ENCODE data around the gene HSPG2.

Gene HSPG2

DNA sequence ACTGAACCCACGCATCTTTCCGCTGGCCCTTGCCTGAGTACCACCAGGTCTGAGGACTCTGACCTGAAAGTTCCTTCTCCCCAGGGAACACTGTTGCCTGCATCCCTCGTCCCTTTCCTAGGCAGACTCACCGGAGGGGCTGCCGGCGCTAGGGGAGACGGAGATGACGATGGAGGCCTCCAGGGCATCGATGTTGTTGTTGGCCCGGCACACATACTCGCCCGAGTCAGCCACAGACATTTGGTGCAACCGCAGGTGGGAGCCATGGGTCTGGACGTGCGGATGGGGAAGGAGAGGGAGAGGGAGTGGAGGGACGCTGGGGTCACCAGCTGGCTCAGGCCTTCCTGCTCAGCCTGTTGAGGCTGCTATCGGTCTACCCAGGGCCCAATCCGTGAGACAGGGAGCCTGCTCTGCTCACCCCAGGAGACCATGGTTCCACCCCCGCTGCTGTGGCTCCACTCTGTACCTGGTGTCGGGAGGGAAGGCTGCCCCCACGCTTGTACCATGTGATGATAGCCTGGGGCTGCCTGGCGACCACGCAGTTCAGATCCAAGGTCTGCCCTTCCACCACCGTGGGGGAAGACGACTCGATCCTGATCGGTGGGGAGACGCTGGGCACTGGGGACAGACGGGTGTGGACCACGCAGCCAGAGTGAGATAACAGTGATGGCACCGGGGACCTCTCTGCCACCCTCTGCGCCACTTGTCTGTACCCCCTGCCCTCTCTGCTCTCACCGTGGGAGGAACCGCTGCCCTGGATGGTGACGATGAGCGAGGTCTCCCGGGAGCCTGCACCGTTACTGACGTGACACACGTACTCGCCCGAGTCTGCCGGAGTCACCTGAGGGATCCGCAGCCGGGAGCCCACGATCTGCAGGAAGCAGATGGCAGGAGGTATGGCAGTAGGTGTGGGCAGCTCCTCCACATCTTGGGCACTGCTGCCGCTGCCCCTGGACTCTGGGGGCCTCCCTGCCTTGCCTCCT, 89.6 kb downstream of the HSPG2 start:
- no peaks in the 10 kb centered on the region for H3K79me1 ChIP-seq (ENCODE audit: low read length)
- H2BK15ac ChIP-seq (replicated peaks; ENCODE audit: low read depth) = no peak overlapping the region
- no peak overlapping the region for H3K23ac ChIP-seq (ENCODE audit: low read length)
- peaks cover 9% of the 10 kb centered on the region for H3K36me3 ChIP-seq (ENCODE audit: control insufficient read depth, insufficient read depth, low read length)
- no peak overlapping the region for H2BK120ac ChIP-seq (ENCODE audit: low read depth, low read length)
- no peak overlapping the region for H2BK5ac ChIP-seq (ENCODE audit: low read length)
- no peak overlapping the region for H3K4ac ChIP-seq (ENCODE audit: low read depth, low read length)
- H2AK5ac ChIP-seq (ENCODE audit: low read length) = no peak overlapping the region
- no peak overlapping the region for H3K27ac ChIP-seq (ENCODE audit: low read depth, low read length)
- no peaks in the 10 kb centered on the region for H3K79me2 ChIP-seq (ENCODE audit: control insufficient read depth, insufficient read depth, low read length)
- H3K4me2 ChIP-seq (ENCODE audit: low read length) = no peak overlapping the region
- H4K8ac ChIP-seq (ENCODE audit: low read depth, low read length) = no peak overlapping the region
- H3K9ac ChIP-seq (ENCODE audit: low read length) = no peak overlapping the region
- no peak overlapping the region for H3K56ac ChIP-seq (ENCODE audit: low read length)
- H3K27me3 ChIP-seq (ENCODE audit: insufficient read depth, low read length, poor library complexity) = no peaks in the 10 kb centered on the region
- WGBS (ENCODE audit: extremely low coverage, insufficient coverage, low lambda C conversion rate) = no CpG with 5 or more reads among the region's 47 CpGs
- no peak for DNase-seq
- H4K5ac ChIP-seq (ENCODE audit: low read length) = no peak overlapping the region
- no peak overlapping the region for H3K4me3 ChIP-seq (ENCODE audit: low read length)
- H3K4me1 ChIP-seq (ENCODE audit: control insufficient read depth, low read depth, low read length) = no peaks in the 10 kb centered on the region
- no peak overlapping the region for H3K18ac ChIP-seq (ENCODE audit: low read length)

DNA sequence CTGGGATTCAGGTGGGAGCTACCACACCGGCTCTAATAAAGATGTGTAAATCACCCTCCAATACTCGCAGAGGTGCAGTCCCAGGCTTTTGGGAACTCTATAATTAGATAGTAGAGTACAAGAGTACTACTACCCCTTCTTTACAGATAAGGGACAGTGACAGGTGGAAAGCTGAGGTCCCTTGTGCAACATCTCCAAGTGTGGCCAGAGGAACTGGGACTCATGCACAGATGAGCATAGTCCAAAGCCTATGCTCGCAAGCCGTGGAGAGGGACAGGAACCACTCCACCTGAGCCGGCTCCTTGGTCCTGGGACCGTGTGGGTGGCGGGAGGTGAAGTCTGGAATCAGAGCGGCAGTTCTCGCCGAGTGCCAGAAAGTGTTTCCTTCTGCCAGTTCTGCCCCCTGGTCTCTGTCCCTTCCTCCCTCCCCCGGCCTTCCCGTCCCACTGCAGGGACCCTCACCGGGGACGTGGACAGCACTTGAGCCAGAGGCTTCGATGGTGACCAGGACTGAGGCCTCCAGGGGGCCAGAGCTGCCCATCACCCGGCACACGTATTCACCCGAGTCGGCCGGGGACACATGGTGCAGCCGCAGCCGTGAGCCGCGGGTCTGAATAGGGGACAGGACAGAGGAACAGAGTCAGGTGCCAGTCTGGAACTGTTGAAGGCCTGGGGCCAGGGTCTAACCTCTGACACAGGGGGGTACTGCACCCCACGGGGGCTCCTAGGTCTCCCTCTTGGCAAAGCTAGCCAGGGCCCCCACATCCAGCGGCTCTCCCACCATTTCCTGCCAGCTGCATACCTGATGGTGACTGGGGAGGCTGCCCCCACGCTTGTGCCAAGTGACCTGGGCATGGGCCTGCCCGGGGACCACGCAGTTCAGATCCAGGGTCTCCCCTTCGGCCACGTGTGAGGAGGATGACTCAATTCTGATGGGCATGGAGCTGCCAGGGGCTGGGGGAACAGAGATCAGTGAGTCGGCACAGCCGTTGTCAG, 91.2 kb downstream of the HSPG2 start:
- H3K4me1 ChIP-seq (ENCODE audit: control insufficient read depth, low read depth, low read length) = no peaks in the 10 kb centered on the region
- H3K4ac ChIP-seq (ENCODE audit: low read depth, low read length) = no peak overlapping the region
- no peak overlapping the region for H3K18ac ChIP-seq (ENCODE audit: low read length)
- H3K79me2 ChIP-seq (ENCODE audit: control insufficient read depth, insufficient read depth, low read length) = no peaks in the 10 kb centered on the region
- no peak overlapping the region for H3K56ac ChIP-seq (ENCODE audit: low read length)
- no peak overlapping the region for H2AK5ac ChIP-seq (ENCODE audit: low read length)
- no peak overlapping the region for H3K23ac ChIP-seq (ENCODE audit: low read length)
- no peaks in the 10 kb centered on the region for H3K27me3 ChIP-seq (ENCODE audit: insufficient read depth, low read length, poor library complexity)
- no peaks in the 10 kb centered on the region for H3K79me1 ChIP-seq (ENCODE audit: low read length)
- no peak for DNase-seq
- no peak overlapping the region for H3K4me2 ChIP-seq (ENCODE audit: low read length)
- no peak overlapping the region for H2BK5ac ChIP-seq (ENCODE audit: low read length)
- H2BK15ac ChIP-seq (replicated peaks; ENCODE audit: low read depth) = no peak overlapping the region
- no peak overlapping the region for H2BK120ac ChIP-seq (ENCODE audit: low read depth, low read length)
- H3K27ac ChIP-seq (ENCODE audit: low read depth, low read length) = no peak overlapping the region
- H4K8ac ChIP-seq (ENCODE audit: low read depth, low read length) = no peak overlapping the region
- H3K4me3 ChIP-seq (ENCODE audit: low read length) = no peak overlapping the region
- H3K9ac ChIP-seq (ENCODE audit: low read length) = no peak overlapping the region
- peaks cover 7% of the 10 kb centered on the region for H3K36me3 ChIP-seq (ENCODE audit: control insufficient read depth, insufficient read depth, low read length)
- WGBS (ENCODE audit: extremely low coverage, insufficient coverage, low lambda C conversion rate) = no CpG with 5 or more reads among the region's 33 CpGs
- no peak overlapping the region for H4K5ac ChIP-seq (ENCODE audit: low read length)

DNA sequence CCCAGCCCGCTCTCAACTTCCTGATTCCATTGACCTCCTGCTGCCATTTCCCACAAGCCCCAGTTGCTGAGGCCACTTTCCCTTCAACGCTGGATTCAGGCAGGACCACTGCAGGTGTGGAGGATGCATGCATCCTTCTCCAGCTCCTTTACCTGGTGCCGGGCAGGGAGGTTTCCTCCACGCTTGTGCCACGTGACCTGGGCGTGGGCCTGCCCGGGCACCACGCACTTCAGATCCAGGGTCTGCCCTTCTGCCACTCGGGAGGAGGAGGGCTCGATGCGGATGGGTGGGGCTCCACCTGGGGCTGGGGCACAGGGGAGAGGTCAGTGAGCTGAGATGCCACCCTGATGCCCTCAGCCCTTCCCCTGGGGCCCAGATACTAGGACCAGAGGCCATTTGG, 93.1 kb downstream of the HSPG2 start:
- no peak overlapping the region for H2AK5ac ChIP-seq (ENCODE audit: low read length)

DNA sequence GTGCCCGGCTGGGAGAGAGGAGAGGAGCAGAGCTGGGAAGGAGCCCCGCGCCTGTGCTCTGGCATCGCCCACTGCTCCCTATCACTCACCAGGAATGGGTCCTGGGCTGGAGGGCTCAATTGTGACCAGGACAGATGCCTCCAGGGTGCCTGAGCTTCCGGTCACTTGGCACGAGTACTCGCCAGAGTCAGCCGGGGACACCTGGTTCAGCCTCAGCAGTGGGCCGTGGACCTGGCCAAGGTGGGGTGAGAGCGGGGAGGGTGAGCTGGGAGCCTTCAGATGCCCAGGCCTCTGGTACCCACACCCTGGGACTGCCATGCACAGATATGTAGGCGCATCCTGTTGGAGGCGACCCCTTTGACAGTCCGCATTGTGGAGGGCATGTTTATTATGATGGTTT, 93.9 kb downstream of the HSPG2 start:
- Histone ChIP-seq H3K79me1 (ENCODE audit: low read length) (no peaks in the 10 kb centered on the region), H2AK5ac (ENCODE audit: low read length) (no peak overlapping the region), H3K18ac (ENCODE audit: low read length) (no peak overlapping the region), H3K4me3 (ENCODE audit: low read length) (no peak overlapping the region), H4K5ac (ENCODE audit: low read length) (no peak overlapping the region), H2BK5ac (ENCODE audit: low read length) (no peak overlapping the region), H2BK120ac (ENCODE audit: low read depth, low read length) (no peak overlapping the region), H3K4me2 (ENCODE audit: low read length) (no peak overlapping the region), H3K36me3 (ENCODE audit: control insufficient read depth, insufficient read depth, low read length) (peaks cover 7% of the 10 kb centered on the region), H3K4me1 (ENCODE audit: control insufficient read depth, low read depth, low read length) (no peaks in the 10 kb centered on the region), H3K9ac (ENCODE audit: low read length) (no peak overlapping the region), H3K4ac (ENCODE audit: low read depth, low read length) (no peak overlapping the region), H3K56ac (ENCODE audit: low read length) (no peak overlapping the region), H3K27ac (ENCODE audit: low read depth, low read length) (no peak overlapping the region), H3K23ac (ENCODE audit: low read length) (no peak overlapping the region), H2BK15ac (replicated peaks; ENCODE audit: low read depth) (no peak overlapping the region), H4K8ac (ENCODE audit: low read depth, low read length) (no peak overlapping the region), H3K79me2 (ENCODE audit: control insufficient read depth, insufficient read depth, low read length) (no peaks in the 10 kb centered on the region), H3K27me3 (ENCODE audit: insufficient read depth, low read length, poor library complexity) (no peaks in the 10 kb centered on the region)
- DNase-seq = no peak
- no CpG with 5 or more reads among the region's 13 CpGs for WGBS (ENCODE audit: extremely low coverage, insufficient coverage, low lambda C conversion rate)

More for the DNA sequence above, 93.1 kb downstream of the HSPG2 start:
- H3K27me3 ChIP-seq (ENCODE audit: insufficient read depth, low read length, poor library complexity) = no peaks in the 10 kb centered on the region
- H3K36me3 ChIP-seq (ENCODE audit: control insufficient read depth, insufficient read depth, low read length) = peaks cover 7% of the 10 kb centered on the region
- H3K4me3 ChIP-seq (ENCODE audit: low read length) = no peak overlapping the region
- no peak overlapping the region for H3K27ac ChIP-seq (ENCODE audit: low read depth, low read length)
- no peak overlapping the region for H3K4ac ChIP-seq (ENCODE audit: low read depth, low read length)
- WGBS (ENCODE audit: extremely low coverage, insufficient coverage, low lambda C conversion rate) = no CpG with 5 or more reads among the region's 11 CpGs
- H2BK120ac ChIP-seq (ENCODE audit: low read depth, low read length) = no peak overlapping the region
- H3K4me2 ChIP-seq (ENCODE audit: low read length) = no peak overlapping the region
- no peak overlapping the region for H3K23ac ChIP-seq (ENCODE audit: low read length)
- no peak overlapping the region for H2BK15ac ChIP-seq (replicated peaks; ENCODE audit: low read depth)
- H2BK5ac ChIP-seq (ENCODE audit: low read length) = no peak overlapping the region
- no peaks in the 10 kb centered on the region for H3K79me2 ChIP-seq (ENCODE audit: control insufficient read depth, insufficient read depth, low read length)
- no peak overlapping the region for H4K5ac ChIP-seq (ENCODE audit: low read length)
- no peak for DNase-seq
- H3K56ac ChIP-seq (ENCODE audit: low read length) = no peak overlapping the region
- H3K9ac ChIP-seq (ENCODE audit: low read length) = no peak overlapping the region
- H4K8ac ChIP-seq (ENCODE audit: low read depth, low read length) = no peak overlapping the region
- H3K4me1 ChIP-seq (ENCODE audit: control insufficient read depth, low read depth, low read length) = no peaks in the 10 kb centered on the region
- H3K18ac ChIP-seq (ENCODE audit: low read length) = no peak overlapping the region
- no peaks in the 10 kb centered on the region for H3K79me1 ChIP-seq (ENCODE audit: low read length)

DNA sequence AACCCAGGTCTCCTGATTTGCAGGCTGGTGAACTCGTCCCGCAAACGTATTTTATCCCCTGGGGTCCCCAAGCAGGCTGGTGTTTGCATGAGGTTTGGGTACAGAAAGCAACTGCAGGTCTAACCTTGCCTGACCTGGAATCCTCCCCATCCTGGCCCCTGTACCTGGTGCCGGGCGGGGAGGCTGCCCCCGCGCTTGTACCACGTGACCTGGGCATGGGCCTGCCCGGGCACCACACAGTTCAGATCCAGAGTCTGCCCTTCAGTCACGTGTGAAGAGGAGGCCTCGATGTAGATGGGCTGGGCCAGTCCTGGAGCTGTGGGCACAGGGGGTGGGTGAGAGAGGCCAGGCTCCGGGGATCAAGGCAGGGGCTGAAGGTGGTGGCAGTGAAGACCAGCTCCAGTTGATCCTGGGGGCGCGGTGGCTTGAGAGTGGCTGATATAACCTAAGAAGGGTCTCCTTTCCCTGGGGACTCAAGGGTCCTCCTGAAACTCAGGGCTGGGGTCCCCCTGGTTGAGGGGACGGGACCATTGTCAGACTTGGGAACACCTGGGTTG, 94.4 kb downstream of the HSPG2 start:
- H3K4me2 ChIP-seq (ENCODE audit: low read length) = no peak overlapping the region
- H3K4me3 ChIP-seq (ENCODE audit: low read length) = no peak overlapping the region
- peaks cover 7% of the 10 kb centered on the region for H3K36me3 ChIP-seq (ENCODE audit: control insufficient read depth, insufficient read depth, low read length)

More for the DNA sequence above, 94.4 kb downstream of the HSPG2 start:
- Histone ChIP-seq H3K79me1 (ENCODE audit: low read length) (no peaks in the 10 kb centered on the region), H4K5ac (ENCODE audit: low read length) (no peak overlapping the region), H3K4ac (ENCODE audit: low read depth, low read length) (no peak overlapping the region), H3K4me1 (ENCODE audit: control insufficient read depth, low read depth, low read length) (no peaks in the 10 kb centered on the region), H3K27me3 (ENCODE audit: insufficient read depth, low read length, poor library complexity) (no peaks in the 10 kb centered on the region), H2AK5ac (ENCODE audit: low read length) (no peak overlapping the region), H3K79me2 (ENCODE audit: control insufficient read depth, insufficient read depth, low read length) (no peaks in the 10 kb centered on the region), H2BK120ac (ENCODE audit: low read depth, low read length) (no peak overlapping the region), H3K18ac (ENCODE audit: low read length) (no peak overlapping the region), H3K56ac (ENCODE audit: low read length) (no peak overlapping the region), H4K8ac (ENCODE audit: low read depth, low read length) (no peak overlapping the region), H2BK15ac (replicated peaks; ENCODE audit: low read depth) (no peak overlapping the region), H3K23ac (ENCODE audit: low read length) (no peak overlapping the region), H3K27ac (ENCODE audit: low read depth, low read length) (no peak overlapping the region), H3K9ac (ENCODE audit: low read length) (no peak overlapping the region), H2BK5ac (ENCODE audit: low read length) (no peak overlapping the region)
- DNase-seq = no peak
- no CpG with 5 or more reads among the region's 15 CpGs for WGBS (ENCODE audit: extremely low coverage, insufficient coverage, low lambda C conversion rate)
